Mesenchymal stem cell (in vitro differentiated cells and primary cell): ENCODE measurements around the gene SCRN2.

Experiments used
- DNase-seq: peaks from one replicate; pipeline ENCODE4 v3.0.0-alpha.2; 2013
- H2AFZ ChIP-seq: one replicate; pipeline ENCODE4 v1.6.1; 2013; ENCODE audit warnings: low read depth, mild to moderate bottlenecking, control low read depth, inconsistent platforms, low read length, moderate library complexity
- H2AK5ac ChIP-seq: 2 replicates; pipeline ENCODE4 v1.6.1; 2013; ENCODE audit warnings: low read length, moderate library complexity, mild to moderate bottlenecking, inconsistent platforms; ENCODE audit not compliant: severe bottlenecking
- H2BK120ac ChIP-seq: one replicate; pipeline ENCODE4 v1.6.1; 2013; ENCODE audit warnings: low read depth, mild to moderate bottlenecking, inconsistent platforms, low read length, moderate library complexity
- H2BK12ac ChIP-seq, 2 experiments: one replicate each; pipeline ENCODE4 v1.6.1; 2013; ENCODE audit warnings: inconsistent platforms in 2 of 2, low read length in 2 of 2, mild to moderate bottlenecking in 2 of 2, moderate library complexity in 2 of 2, control low read depth in 1 of 2
- H2BK15ac ChIP-seq: one replicate; pipeline ENCODE4 v1.6.1; 2013; ENCODE audit warnings: mild to moderate bottlenecking, low read depth, inconsistent platforms; ENCODE audit not compliant: poor library complexity, severe bottlenecking
- H2BK5ac ChIP-seq: 2 replicates; pipeline ENCODE4 v1.6.1; 2013; ENCODE audit warnings: low read depth, mild to moderate bottlenecking, low read length, control low read depth, inconsistent platforms; ENCODE audit not compliant: poor library complexity, severe bottlenecking
- H3K14ac ChIP-seq, 2 experiments: one replicate each; pipeline ENCODE4 v1.6.1; 2013; ENCODE audit warnings: inconsistent platforms in 2 of 2, low read length in 2 of 2, control low read depth in 1 of 2, mild to moderate bottlenecking in 1 of 2, moderate library complexity in 1 of 2
- H3K18ac ChIP-seq, 2 experiments: one replicate each; pipeline ENCODE4 v1.6.1; 2013; ENCODE audit warnings: inconsistent platforms in 2 of 2, low read length in 2 of 2, control low read depth in 1 of 2, low read depth in 1 of 2, mild to moderate bottlenecking in 1 of 2
- H3K23ac ChIP-seq, 2 experiments: one replicate each; pipeline ENCODE4 v1.6.1; 2013; ENCODE audit warnings: inconsistent platforms in 2 of 2, low read length in 2 of 2, mild to moderate bottlenecking in 2 of 2, moderate library complexity in 2 of 2, control low read depth in 1 of 2
- H3K27ac ChIP-seq: 2 replicates; pipeline ENCODE4 v1.5.1; 2013; ENCODE audit warnings: mild to moderate bottlenecking, moderate library complexity, low read length, control low read depth, inconsistent platforms; ENCODE audit not compliant: poor library complexity, severe bottlenecking
- H3K27me3 ChIP-seq, 2 experiments: 2 replicates each; pipeline versions ENCODE4 v1.6.1 to v1.7.0; 2013; ENCODE audit warnings: low read length in 2 of 2, mild to moderate bottlenecking in 2 of 2, moderate library complexity in 2 of 2, control low read depth in 1 of 2, inconsistent platforms in 1 of 2; ENCODE audit not compliant: control insufficient read depth in 1 of 2, insufficient read depth in 1 of 2
- H3K36me3 ChIP-seq, 2 experiments: 2 replicates each; pipeline versions ENCODE4 v1.6.1 to v1.7.0; 2013; ENCODE audit warnings: low read length in 2 of 2, control low read depth in 1 of 2, inconsistent platforms in 1 of 2, low read depth in 1 of 2, mild to moderate bottlenecking in 1 of 2; ENCODE audit not compliant: insufficient read depth in 2 of 2, control insufficient read depth in 1 of 2
- H3K4ac ChIP-seq, 2 experiments: one replicate each; pipeline ENCODE4 v1.6.1; 2013; ENCODE audit warnings: inconsistent platforms in 2 of 2, low read length in 2 of 2, mild to moderate bottlenecking in 2 of 2, moderate library complexity in 2 of 2, control low read depth in 1 of 2, low read depth in 1 of 2
- H3K4me1 ChIP-seq: 2 replicates; pipeline ENCODE4 v1.6.1; 2013; ENCODE audit warnings: low read depth, low read length, control low read depth; ENCODE audit not compliant: control insufficient read depth, insufficient read depth
- H3K4me2 ChIP-seq: 2 replicates; pipeline ENCODE4 v1.6.1; 2013; ENCODE audit warnings: low read length, mild to moderate bottlenecking, inconsistent platforms; ENCODE audit not compliant: poor library complexity, severe bottlenecking
- H3K4me3 ChIP-seq, 2 experiments: 2 replicates each; pipeline versions ENCODE4 v1.5.1 to v1.7.0; 2013; ENCODE audit warnings: low read length in 2 of 2, mild to moderate bottlenecking in 2 of 2, control low read depth in 1 of 2, low read depth in 1 of 2; ENCODE audit not compliant: insufficient read depth in 1 of 2
- H3K79me1 ChIP-seq: replicated peaks from 2 replicates; pipeline ENCODE4 v1.6.1; 2013; ENCODE audit warnings: mild to moderate bottlenecking, control low read depth, low read length, inconsistent platforms; ENCODE audit not compliant: poor library complexity, severe bottlenecking
- H3K9ac ChIP-seq: 2 replicates; pipeline ENCODE4 v1.7.0; 2013; ENCODE audit warnings: mild to moderate bottlenecking, low read length, moderate library complexity
- H3K9me3 ChIP-seq: 2 replicates; pipeline ENCODE4 v1.7.0; 2013; ENCODE audit warnings: mild to moderate bottlenecking, low read length; ENCODE audit not compliant: control insufficient read depth
- H4K8ac ChIP-seq: one replicate; pipeline ENCODE4 v1.6.1; 2013; ENCODE audit warnings: inconsistent platforms, mild to moderate bottlenecking, low read length, moderate library complexity
- H4K91ac ChIP-seq: one replicate; pipeline ENCODE4 v1.6.1; 2013; ENCODE audit warnings: mild to moderate bottlenecking, low read length, inconsistent platforms
- WGBS: methylation state at CpG from one replicate; pipeline ENCODE4 v1.1.7; 2013; ENCODE audit warnings: mixed read lengths; 5-methylcytosine and 5-hydroxymethylcytosine counted together

The SCRN2 gene

GRCh38 chr17:47844227-47844626 is 3.2 kb upstream of the SCRN2 start:
- Histone ChIP-seq H2AFZ (no peak overlapping the region), H3K27me3 (peaks cover 42 to 53% of the 10 kb centered on the region in 2 experiments), H3K9me3 (no peaks in the 10 kb centered on the region), H3K23ac (no peak overlapping the region), H2BK5ac (no peak overlapping the region), H3K36me3 (peaks cover 2 to 3% of the 10 kb centered on the region in 2 experiments), H3K4me3 (no peak overlapping the region), H2BK120ac (no peak overlapping the region), H3K79me1 (peaks cover 14% of the 10 kb centered on the region), H4K8ac (no peak overlapping the region), H3K9ac (no peak overlapping the region), H2BK15ac (no peak overlapping the region), H3K4ac (no peak overlapping the region), H3K4me2 (no peak overlapping the region), H3K4me1 (peaks cover 14% of the 10 kb centered on the region), H2AK5ac (no peak overlapping the region), H2BK12ac (no peak overlapping the region), H3K18ac (no peak overlapping the region), H4K91ac (no peak overlapping the region), H3K14ac (no peak overlapping the region), H3K27ac (no peak overlapping the region)
- DNase-seq = no peak
- WGBS = 76% methylated on average over 5 of the region's 5 CpGs

DNA sequence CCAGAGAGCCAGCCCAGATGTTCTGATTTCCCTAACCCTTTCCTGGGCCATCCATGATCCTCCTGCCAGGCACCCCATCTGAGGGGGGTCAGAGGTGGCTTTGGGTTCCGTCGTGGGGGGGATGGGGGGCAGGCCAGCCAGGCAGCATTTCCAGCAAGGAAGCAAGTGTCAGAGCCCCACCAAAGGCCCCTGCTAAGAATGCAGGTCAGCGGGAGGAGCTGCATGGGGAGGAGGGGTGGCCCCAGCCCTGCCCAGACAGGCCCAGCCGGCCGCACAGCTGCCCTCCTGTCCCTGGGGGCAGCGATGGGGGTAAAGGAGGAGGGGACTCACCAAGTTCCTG is 2.3 kb upstream of the SCRN2 start:
- Histone ChIP-seq H3K4me2 (no peak overlapping the region), H3K14ac (no peak overlapping the region), H3K4me3 (no peak overlapping the region), H3K36me3 (peaks cover 7 to 11% of the 10 kb centered on the region in 2 experiments), H3K9me3 (no peaks in the 10 kb centered on the region), H2AK5ac (no peak overlapping the region), H3K4me1 (peaks cover 19% of the 10 kb centered on the region), H3K4ac (peak overlapping the region in 1 of 2 experiments; percentile 17), H2BK120ac (no peak overlapping the region), H3K27ac (no peak overlapping the region), H3K9ac (no peak overlapping the region), H2BK12ac (peak overlapping the region in 1 of 2 experiments; percentile 6), H2BK15ac (peak overlapping the region; percentile 26), H2BK5ac (no peak overlapping the region), H4K8ac (no peak overlapping the region), H3K79me1 (peaks cover 17% of the 10 kb centered on the region), H4K91ac (no peak overlapping the region), H3K18ac (no peak overlapping the region), H3K27me3 (peaks cover 34 to 45% of the 10 kb centered on the region in 2 experiments), H2AFZ (no peak overlapping the region), H3K23ac (no peak overlapping the region)
- no peak for DNase-seq
- WGBS = 50% methylated on average over 6 of the region's 6 CpGs

DNA sequence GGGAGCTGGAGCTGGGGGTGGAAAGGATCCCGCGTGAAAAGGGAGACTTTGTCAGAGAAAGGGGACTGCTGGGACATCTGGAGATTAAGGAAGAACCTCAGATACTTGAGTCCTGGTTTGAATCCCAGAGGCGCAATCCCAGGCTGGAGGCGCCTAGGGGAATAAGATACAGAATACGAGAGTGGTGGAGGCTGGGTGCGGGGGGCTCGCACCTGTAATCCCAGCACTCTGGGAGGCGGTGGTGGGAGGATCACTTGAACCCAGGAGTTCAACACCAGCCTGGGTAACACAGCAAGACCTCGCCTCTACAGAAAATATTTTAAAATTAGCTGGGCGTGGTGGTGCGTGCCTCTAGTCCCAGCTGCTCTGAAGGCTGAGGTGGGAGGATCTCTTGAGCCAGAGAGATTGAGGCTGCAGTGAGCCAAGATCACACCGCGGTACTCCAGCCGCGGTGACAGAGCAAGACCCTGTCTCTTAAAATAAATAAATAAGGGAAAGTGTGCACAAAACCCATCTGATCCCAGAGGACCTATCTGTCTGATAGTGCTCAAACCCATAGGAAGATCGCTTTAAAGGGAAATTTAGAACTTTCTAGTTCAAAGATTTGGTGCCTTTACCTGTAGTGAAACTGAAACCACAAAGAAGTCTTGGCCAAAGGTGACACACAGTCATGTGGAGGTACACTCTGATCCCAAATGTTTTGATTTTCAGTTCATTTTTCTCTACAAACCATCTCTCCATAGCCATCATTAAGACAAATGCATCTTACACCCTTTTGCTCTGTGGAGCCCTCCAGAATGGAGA is 617 bp upstream of the SCRN2 start:
- peak overlapping the region in 1 of 2 experiments; percentile 4 for H3K4ac ChIP-seq
- H2BK12ac ChIP-seq = peak overlapping the region in 1 of 2 experiments; percentile 32
- no peak overlapping the region for H4K91ac ChIP-seq
- peak overlapping the region; percentile 89 for H3K9ac ChIP-seq
- H2BK15ac ChIP-seq = peak overlapping the region; percentile 12
- H2AFZ ChIP-seq = peak overlapping the region; percentile 55
- no peak overlapping the region for H3K18ac ChIP-seq
- no peaks in the 10 kb centered on the region for H3K9me3 ChIP-seq
- no peak overlapping the region for H3K14ac ChIP-seq
- H3K36me3 ChIP-seq = peaks cover 12 to 23% of the 10 kb centered on the region in 2 experiments
- no peak overlapping the region for H3K27ac ChIP-seq
- peak overlapping the region in 1 of 2 experiments; percentile 96 for H3K4me3 ChIP-seq
- DNase-seq = no peak
- peaks cover 17% of the 10 kb centered on the region for H3K79me1 ChIP-seq
- no peak overlapping the region for H3K23ac ChIP-seq
- H4K8ac ChIP-seq = peak overlapping the region; percentile 33
- H3K27me3 ChIP-seq = peaks cover 17 to 28% of the 10 kb centered on the region in 2 experiments
- no peak overlapping the region for H2BK120ac ChIP-seq
- H2AK5ac ChIP-seq = peak overlapping the region; percentile 70
- H3K4me2 ChIP-seq = no peak overlapping the region
- peaks cover 28% of the 10 kb centered on the region for H3K4me1 ChIP-seq
- no peak overlapping the region for H2BK5ac ChIP-seq
- 62% methylated on average over 12 of the region's 16 CpGs for WGBS

DNA sequence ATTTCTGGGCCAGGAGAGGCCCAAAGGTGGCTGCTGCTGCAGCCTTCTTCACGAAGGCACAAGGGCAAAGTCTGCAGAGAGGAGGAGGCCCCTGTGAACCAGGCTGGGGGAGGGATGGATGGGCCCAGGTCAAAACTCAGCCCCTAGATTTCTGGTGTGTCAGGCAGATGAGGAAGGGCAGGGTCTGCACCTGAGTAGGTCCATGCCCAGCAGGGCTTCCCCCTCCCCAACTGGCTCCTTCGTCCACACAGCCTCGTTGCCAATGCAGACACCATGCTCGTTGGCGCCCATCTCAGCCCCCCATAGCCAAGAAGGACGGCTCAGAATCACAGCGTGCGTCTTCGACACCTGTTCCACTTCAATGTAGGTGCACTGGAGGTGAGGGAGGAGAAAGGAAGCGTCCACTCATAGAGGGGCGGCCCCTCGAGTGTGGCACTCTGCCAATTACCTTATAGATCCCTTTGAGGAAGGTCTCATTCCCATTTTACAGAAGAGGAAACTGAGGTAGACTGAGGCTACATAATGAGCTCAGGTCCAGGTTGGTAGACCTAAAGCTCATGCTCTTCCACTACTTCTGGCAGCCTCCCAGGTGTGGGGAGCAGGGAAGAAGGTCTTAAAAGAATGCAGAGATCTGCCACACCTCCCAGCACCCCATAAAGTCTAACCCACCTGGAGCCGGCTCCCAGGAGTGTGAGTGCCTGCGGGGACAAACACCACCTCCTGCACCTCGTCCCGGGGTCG is 902 bp downstream of the SCRN2 start:
- Histone ChIP-seq H3K9ac (peak overlapping the region; percentile 89), H3K4me3 (peak overlapping the region; percentile 74 to 96), H2AFZ (peak overlapping the region; percentile 72), H3K27ac (no peak overlapping the region), H3K4ac (peak overlapping the region; percentile 1 to 66), H2BK15ac (no peak overlapping the region), H2BK120ac (no peak overlapping the region), H4K91ac (peak overlapping the region; percentile 4), H3K36me3 (peaks cover 22 to 37% of the 10 kb centered on the region in 2 experiments), H3K27me3 (peaks cover 3 to 13% of the 10 kb centered on the region in 2 experiments), H2BK5ac (no peak overlapping the region), H2AK5ac (no peak overlapping the region), H2BK12ac (no peak overlapping the region), H3K9me3 (no peaks in the 10 kb centered on the region), H3K23ac (no peak overlapping the region), H3K14ac (peak overlapping the region in 1 of 2 experiments; percentile 71), H4K8ac (peak overlapping the region; percentile 84), H3K4me2 (peak overlapping the region; percentile 71), H3K18ac (peak overlapping the region in 1 of 2 experiments; percentile 77), H3K79me1 (peaks cover 19% of the 10 kb centered on the region), H3K4me1 (peaks cover 30% of the 10 kb centered on the region)
- 64% methylated on average over 14 of the region's 17 CpGs for WGBS
- no peak for DNase-seq
